Endothelial cell of umbilical vein (primary cell): ENCODE data around the gene FRMD5. TPM values are rescaled to one million over a fixed set of nuclear protein-coding genes. Genes with fewer than 3 reads are reported as not detected.

Source experiments
- BruUV-seq: library from RNA; stranded (reverse); fragments of 400-500 nt; replicated peaks from 2 replicates; lab custom pipeline; 2021; lab: Mats Ljungman, UMichigan
- CTCF ChIA-PET: fragments of 300-600, 350-600 bp; sonication (Branson Sonifier 250); formaldehyde crosslinking; loops from one replicate; lab custom pipeline; 2021; ENCODE audit warnings: antibody characterized with exemption, inconsistent platforms; lab: Charles Lee
- POLR2A ChIA-PET: fragments of 300-600, 350-600 bp; sonication (Branson Sonifier 250); formaldehyde crosslinking; loops from one replicate; lab custom pipeline; 2021; ENCODE audit warnings: antibody characterized with exemption, inconsistent platforms; lab: Charles Lee
- DNase-seq: peaks from one replicate; pipeline ENCODE4 v3.0.0-alpha.2; 2011; ENCODE audit warnings: low read depth, low spot score
- FAIRE-seq: peaks from 2 replicates; lab custom pipeline; 2011; peaks lifted over from hg19 to GRCh38; lab: Jason Lieb, UNC
- H2AFZ ChIP-seq: 2 replicates; pipeline ENCODE4 v1.6.0; 2012; ENCODE audit warnings: low read depth, low read length, control low read depth, inconsistent platforms
- H3K27ac ChIP-seq: 2 replicates; pipeline ENCODE4 v1.5.1; 2011; ENCODE audit warnings: low read depth, mild to moderate bottlenecking, control low read depth, low read length, moderate library complexity; ENCODE audit not compliant: insufficient read depth
- H3K27me3 ChIP-seq, 2 experiments: 2 replicates each; pipeline versions ENCODE4 v1.6.0 to v1.6.1; 2011; ENCODE audit warnings: low read length in 2 of 2, mixed read lengths in 1 of 2; ENCODE audit not compliant: control insufficient read depth in 2 of 2, insufficient read depth in 2 of 2
- H3K36me3 ChIP-seq, 2 experiments: 2 replicates in 1 of 2; 3 replicates in 1 of 2; pipeline ENCODE4 v1.5.1; 2011; ENCODE audit warnings: low read length in 2 of 2, mild to moderate bottlenecking in 1 of 2, moderate library complexity in 1 of 2; ENCODE audit not compliant: control insufficient read depth in 2 of 2, insufficient read depth in 2 of 2; ENCODE audit errors: extremely low read depth in 1 of 2
- H3K4me1 ChIP-seq: 3 replicates; pipeline ENCODE4 v1.5.1; 2011; ENCODE audit warnings: mild to moderate bottlenecking, low read length; ENCODE audit not compliant: control insufficient read depth, insufficient read depth; ENCODE audit errors: extremely low read depth
- H3K4me2 ChIP-seq: 2 replicates; pipeline ENCODE4 v1.6.1; 2011; ENCODE audit warnings: low read length, control low read depth, mixed read lengths; ENCODE audit not compliant: insufficient read depth
- H3K4me3 ChIP-seq, 3 experiments: fragments of 200-600 bp in 1 of 3; sonication (generic), shearing (Covaris generic) in 1 of 3; replicated peaks in 1 of 3; 2 replicates each; pipeline ENCODE4 v1.5.1; 2011 to 2016; ENCODE audit warnings: control low read depth in 3 of 3, low read length in 3 of 3, mild to moderate bottlenecking in 2 of 3, inconsistent platforms in 1 of 3, low read depth in 1 of 3, moderate library complexity in 1 of 3; ENCODE audit not compliant: insufficient read depth in 1 of 3
- H3K79me2 ChIP-seq: 2 replicates; pipeline ENCODE4 v1.6.0; 2012; ENCODE audit warnings: low read length, inconsistent platforms; ENCODE audit not compliant: control insufficient read depth, insufficient read depth
- H3K9ac ChIP-seq: replicated peaks from 2 replicates; pipeline ENCODE3; 2011; ENCODE audit warnings: low read length, control low read depth; ENCODE audit not compliant: insufficient read depth; ENCODE audit errors: extremely low read depth
- H3K9me1 ChIP-seq: replicated peaks from 3 replicates; pipeline ENCODE4 v1.6.0; 2011; ENCODE audit warnings: mild to moderate bottlenecking, low read length; ENCODE audit not compliant: control insufficient read depth, insufficient read depth; ENCODE audit errors: extremely low read depth
- H3K9me3 ChIP-seq: replicated peaks from 2 replicates; pipeline ENCODE4 v1.5.1; 2012; ENCODE audit warnings: low read length, inconsistent platforms; ENCODE audit not compliant: control insufficient read depth, insufficient read depth
- H4K20me1 ChIP-seq: replicated peaks from 2 replicates; pipeline ENCODE3; 2011; ENCODE audit warnings: mild to moderate bottlenecking, low read length; ENCODE audit not compliant: control insufficient read depth, insufficient read depth; ENCODE audit errors: extremely low read depth
- EZH2 ChIP-seq: IDR thresholded peaks from 2 replicates; pipeline ENCODE4 v1.6.1; 2012; ENCODE audit warnings: borderline replicate concordance, low read depth, mild to moderate bottlenecking, moderate library complexity, low read length, inconsistent platforms; ENCODE audit not compliant: severe bottlenecking
- FOS ChIP-seq: IDR thresholded peaks from 2 replicates; pipeline ENCODE4 v1.6.1; 2011; ENCODE audit warnings: mild to moderate bottlenecking, low read length, moderate library complexity, borderline replicate concordance; ENCODE audit not compliant: insufficient read depth
- GATA2 ChIP-seq: IDR thresholded peaks from 2 replicates; pipeline ENCODE4 v1.7.0; 2011; ENCODE audit warnings: low read depth, mild to moderate bottlenecking, moderate library complexity, mixed read lengths, low read length; ENCODE audit not compliant: insufficient read length, insufficient read depth
- JUN ChIP-seq: IDR thresholded peaks from 2 replicates; pipeline ENCODE4 v1.6.1; 2011; ENCODE audit warnings: borderline replicate concordance, low read depth; ENCODE audit not compliant: insufficient read length, insufficient read depth
- MAX ChIP-seq: IDR thresholded peaks from 2 replicates; pipeline ENCODE4 v1.6.1; 2011; ENCODE audit not compliant: insufficient read depth, insufficient read length
- MYC ChIP-seq: IDR thresholded peaks from one replicate; pipeline ENCODE4 v1.6.1; 2011; ENCODE audit warnings: mild to moderate bottlenecking, low read depth, low read length
- POLR2A ChIP-seq: IDR thresholded peaks from 2 replicates; pipeline ENCODE4 v1.6.1; 2012; ENCODE audit warnings: low read depth, mild to moderate bottlenecking, control low read depth, low read length
- POLR2AphosphoS5 ChIP-seq: IDR thresholded peaks from 2 replicates; pipeline ENCODE4 v1.6.1; 2012; ENCODE audit warnings: low read depth, mild to moderate bottlenecking, control low read depth, low read length, moderate library complexity; ENCODE audit not compliant: insufficient read depth
- dilution Hi-C: fragments of 300-500 bp; cut with MboI; formaldehyde crosslinking; loops from one replicate; pipeline ENCODE4 v1.15.0; 2019; ENCODE audit warnings: low sequenced_read_pairs; ENCODE audit not compliant: extremely low pct_ligation_motif_present
- intact Hi-C: fragments of 100-400 bp; cut with micrococcal nuclease; formaldehyde crosslinking; loops from one replicate; pipeline ENCODE4 v1.10.0; 2022
- polyA plus RNA-seq, 4 experiments: library from polyadenylated mRNA; depleted of rRNA in 3 of 4; stranded (reverse) in 3 of 4; unstranded in 1 of 4; fragments of >200 nt; gene quantifications; 2 replicates each; pipeline versions ENCODE4 v1.2.1 to v1.2.3, GENCODE V29; 2011 to 2012; ENCODE audit warnings: missing spikeins in 1 of 4
- total RNA-seq: library from RNA; stranded (reverse); gene quantifications from 2 replicates; pipeline ENCODE4 v1.2.3, GENCODE V29; 2021
- TF ChIP-seq, protein P1 (sequence below), 2 donors: IDR thresholded peaks; 1 replicate in 1 of 2; 2 replicates in 1 of 2; pipeline ENCODE4 v1.5.1; 2011; ENCODE audit warnings: low read length in 2 of 2, mild to moderate bottlenecking in 2 of 2, moderate library complexity in 2 of 2, control low read depth in 1 of 2, inconsistent platforms in 1 of 2, low read depth in 1 of 2; ENCODE audit not compliant: insufficient read depth in 1 of 2; ENCODE audit errors: extremely low read depth in 1 of 2

The FRMD5 gene
- total and polyA plus RNA-seq, 2 donors (not counting 3 experiments of a cell fraction or from before 2014, with no cell fraction given), result 16.7 to 20.2 TPM

GRCh38 chr15:44157679-44158078, 37.4 kb downstream of the FRMD5 start:
- Histone ChIP-seq H3K27ac (peak overlapping the region; percentile 79), H3K9me1 (no peaks in the 10 kb centered on the region), H3K4me2 (peak overlapping the region; percentile 80), H3K9me3 (no peaks in the 10 kb centered on the region), H3K27me3 (no peaks in the 10 kb centered on the region), H2AFZ (no peak overlapping the region), H3K9ac (peak overlapping the region; percentile 53), H4K20me1 (no peaks in the 10 kb centered on the region), H3K4me3 (peak overlapping the region in 1 of 3 experiments; percentile 29), H3K36me3 (peaks cover 0 to 4% of the 10 kb centered on the region in 2 experiments), H3K4me1 (peaks cover 28% of the 10 kb centered on the region), H3K79me2 (peaks cover 2% of the 10 kb centered on the region)
- POLR2A ChIA-PET, result interaction anchor here (0.8 kb wide), 1 partner anchor 50 kb away, joined by 3 read pairs; no protein-coding TSS in a partner anchor
- no peak for TF ChIP-seq MYC
- TF ChIP-seq, protein P1, sequence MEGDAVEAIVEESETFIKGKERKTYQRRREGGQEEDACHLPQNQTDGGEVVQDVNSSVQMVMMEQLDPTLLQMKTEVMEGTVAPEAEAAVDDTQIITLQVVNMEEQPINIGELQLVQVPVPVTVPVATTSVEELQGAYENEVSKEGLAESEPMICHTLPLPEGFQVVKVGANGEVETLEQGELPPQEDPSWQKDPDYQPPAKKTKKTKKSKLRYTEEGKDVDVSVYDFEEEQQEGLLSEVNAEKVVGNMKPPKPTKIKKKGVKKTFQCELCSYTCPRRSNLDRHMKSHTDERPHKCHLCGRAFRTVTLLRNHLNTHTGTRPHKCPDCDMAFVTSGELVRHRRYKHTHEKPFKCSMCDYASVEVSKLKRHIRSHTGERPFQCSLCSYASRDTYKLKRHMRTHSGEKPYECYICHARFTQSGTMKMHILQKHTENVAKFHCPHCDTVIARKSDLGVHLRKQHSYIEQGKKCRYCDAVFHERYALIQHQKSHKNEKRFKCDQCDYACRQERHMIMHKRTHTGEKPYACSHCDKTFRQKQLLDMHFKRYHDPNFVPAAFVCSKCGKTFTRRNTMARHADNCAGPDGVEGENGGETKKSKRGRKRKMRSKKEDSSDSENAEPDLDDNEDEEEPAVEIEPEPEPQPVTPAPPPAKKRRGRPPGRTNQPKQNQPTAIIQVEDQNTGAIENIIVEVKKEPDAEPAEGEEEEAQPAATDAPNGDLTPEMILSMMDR (IDR thresholded peaks at IDR 0.05; ENCODE audit: extremely low read depth in 1 of 2, insufficient read depth in 1 of 2, low read depth in 1 of 2, low read length in 2 of 2), result no peak
- peak; percentile 42 for TF ChIP-seq POLR2A
- no peak for TF ChIP-seq EZH2
- no peak for TF ChIP-seq MAX
- peak; percentile 86 for TF ChIP-seq JUN
- peak; percentile 68 for TF ChIP-seq POLR2AphosphoS5
- peak; percentile 75 for TF ChIP-seq GATA2
- TF ChIP-seq FOS, result peak; percentile 93
- CTCF ChIA-PET, result interaction anchor here (1.3 kb wide), 1 partner anchor 20 kb away, joined by 3 read pairs; no protein-coding TSS in a partner anchor
- peak; percentile 89 for FAIRE-seq
- dilution Hi-C loops (no loop called here), intact Hi-C loops (loop anchor here (1.0 to 10.0 kb wide), 3 partner anchors 38 to 127 kb away; partner anchors contain the start of genes FRMD5 and GOLM2)
- no TSS peak for BruUV-seq
- DNase-seq, result peak; percentile 94
